HG02623 (cell line): ENCODE measurements around the gene ITPRIPL2.

Experiments used
- ATAC-seq: cut with Tn5 transposase; IDR thresholded peaks from one replicate; pipeline ENCODE4 v1.9.1; 2021; ENCODE audit warnings: moderate library complexity; ENCODE audit not compliant: unreplicated experiment

The ITPRIPL2 gene

DNA sequence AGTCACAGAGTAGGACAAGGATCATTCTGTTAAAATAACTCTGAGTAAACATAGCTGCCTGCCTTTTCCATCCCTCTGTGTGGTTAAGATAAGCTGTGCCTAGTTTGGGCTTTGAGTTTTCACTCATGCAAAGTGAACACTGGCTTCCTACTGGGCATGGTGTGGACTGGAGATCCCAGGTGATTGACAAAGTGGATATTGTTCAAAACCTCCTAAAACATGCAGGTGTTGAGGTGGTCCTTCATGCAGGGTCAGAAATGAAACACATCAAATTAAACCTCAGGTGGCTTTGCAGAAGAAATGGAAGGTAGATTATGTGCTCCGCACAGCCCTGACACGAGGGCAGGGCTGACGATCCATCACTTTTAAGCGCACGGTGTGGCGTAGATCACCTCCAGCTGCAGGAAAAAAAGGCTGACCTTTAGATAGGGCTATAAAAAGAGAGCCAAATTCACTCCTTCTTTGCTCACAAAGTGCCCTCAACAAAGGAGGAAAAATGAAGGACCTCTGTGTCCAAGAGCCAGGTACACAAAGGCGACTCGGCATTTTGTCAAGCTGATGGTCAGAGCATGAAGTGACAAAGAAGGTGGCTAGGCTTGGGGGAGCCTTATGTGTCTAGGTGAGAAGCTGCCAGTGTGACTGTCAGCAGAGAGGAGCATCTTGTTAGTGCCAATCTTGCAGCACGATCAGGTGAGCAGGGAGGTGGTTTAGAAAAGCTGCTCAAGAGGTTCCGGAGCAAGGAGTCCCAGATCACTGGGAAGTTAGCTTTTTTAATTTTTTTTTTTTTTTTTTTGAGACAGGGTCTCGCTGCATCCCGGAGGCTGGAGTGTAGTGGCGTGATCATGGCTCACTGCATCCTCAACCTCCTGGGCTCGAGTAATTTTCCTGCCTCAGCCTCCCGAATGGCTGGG is 19.9 kb upstream of the ITPRIPL2 start:
- no peak for ATAC-seq

DNA sequence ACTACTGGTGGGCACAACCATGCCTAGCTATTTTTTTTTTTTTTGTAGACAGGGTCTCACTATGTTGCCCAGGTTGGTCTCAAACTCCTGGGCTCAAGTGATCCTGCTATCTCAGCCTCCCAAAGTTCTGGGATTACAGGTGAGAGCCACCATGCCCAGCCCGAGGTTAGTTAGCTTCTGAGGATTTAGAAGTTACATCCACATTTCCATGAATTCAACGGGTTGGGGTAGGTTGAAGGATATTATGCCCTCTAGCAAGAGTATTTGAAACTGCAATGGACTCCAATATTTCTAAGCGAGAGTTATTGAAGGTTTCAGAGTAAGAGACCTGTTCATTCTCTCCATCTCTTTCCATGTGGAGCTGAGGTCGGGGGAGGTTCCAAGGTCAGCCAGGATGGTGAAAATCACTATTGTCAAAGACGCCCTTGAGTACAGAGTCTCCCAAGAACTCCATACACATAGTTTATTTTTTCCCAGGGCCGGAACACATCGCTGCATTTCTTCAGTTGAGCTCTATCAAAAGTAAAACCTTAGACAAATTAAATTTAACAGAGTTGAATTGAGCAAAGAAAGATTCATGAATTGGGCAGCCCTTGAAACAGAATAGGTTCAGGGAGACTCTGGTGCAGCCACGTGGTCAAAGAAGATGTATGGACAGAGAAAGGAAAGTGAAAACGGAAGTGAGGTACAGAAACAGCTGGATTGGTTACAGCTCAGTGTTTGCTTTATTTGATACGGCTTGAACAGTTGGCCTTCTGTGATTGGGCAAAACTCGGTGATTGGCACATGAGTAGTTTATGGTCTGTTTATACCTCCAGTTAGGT is 19.0 kb upstream of the ITPRIPL2 start:
- no peak for ATAC-seq

DNA sequence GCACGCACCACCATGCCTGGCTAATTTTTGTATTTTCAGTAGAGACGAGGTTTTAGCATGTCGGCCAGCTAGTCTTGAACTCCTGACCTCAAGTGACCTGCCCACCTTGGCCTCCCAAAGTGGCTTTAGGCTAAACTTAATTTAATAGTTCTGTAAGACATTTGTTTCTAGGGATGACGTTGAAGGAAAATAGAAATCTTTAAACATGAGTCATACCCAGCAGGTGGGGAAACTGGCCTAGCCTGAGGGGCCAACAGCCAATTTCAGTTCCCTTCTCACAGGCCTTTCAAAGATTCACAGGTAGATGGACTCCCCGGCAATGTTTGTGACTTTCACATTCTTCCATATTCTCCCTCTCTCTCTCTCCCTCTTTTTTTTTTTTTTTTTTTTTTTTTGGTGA is 18.1 kb upstream of the ITPRIPL2 start:
- no peak for ATAC-seq

DNA sequence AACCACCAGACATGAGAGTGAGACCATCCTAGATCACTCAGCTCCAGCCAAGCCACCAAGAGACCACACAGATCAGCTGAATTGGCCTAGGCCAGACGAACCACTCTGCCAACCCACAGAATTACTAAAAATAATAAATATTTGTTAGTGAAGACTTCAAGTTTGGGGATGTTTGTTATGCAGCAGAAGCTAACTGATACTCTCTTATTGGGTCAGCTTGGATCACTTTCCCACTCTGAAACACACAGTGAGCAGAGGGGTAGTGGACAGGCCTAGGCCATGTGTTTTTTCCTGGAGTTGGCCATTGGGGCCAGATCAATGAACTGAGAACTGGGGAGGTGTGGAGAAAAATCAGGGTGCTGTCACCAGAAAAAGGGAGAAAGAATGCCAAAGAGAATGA is 15.6 kb upstream of the ITPRIPL2 start:
- no peak for ATAC-seq

DNA sequence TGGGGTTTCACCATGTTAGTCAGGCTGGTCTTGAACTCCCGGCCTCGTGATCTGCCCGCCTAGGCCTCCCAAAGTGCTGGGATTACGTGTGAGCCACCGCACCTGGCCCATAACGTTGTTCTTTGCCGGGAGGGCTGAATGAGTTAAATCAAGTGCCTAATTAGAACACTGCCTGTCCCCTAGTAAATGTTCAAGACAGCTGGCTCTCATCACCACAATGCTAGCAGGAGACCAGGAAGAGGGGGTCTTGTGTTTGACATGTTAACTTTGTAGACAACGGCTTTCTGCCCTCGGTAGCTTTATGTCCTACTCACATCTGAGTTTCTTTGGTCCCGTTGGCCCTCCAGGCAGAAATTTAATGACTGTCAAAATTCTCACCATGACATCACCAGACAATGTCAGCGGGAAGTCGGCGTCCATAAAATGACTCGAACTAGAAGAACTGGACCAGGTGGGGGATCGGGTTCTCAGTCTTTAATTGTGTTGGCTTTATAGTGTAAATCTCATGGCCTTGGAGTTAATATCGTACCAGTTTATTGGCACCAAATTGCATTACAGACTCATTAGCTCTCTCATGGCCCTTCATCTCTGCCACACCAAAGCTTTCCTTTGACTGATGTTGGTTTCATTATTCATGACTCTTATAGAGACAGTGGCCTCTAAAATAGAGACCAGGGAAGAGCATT is 11.4 kb upstream of the ITPRIPL2 start:
- ATAC-seq = no peak

DNA sequence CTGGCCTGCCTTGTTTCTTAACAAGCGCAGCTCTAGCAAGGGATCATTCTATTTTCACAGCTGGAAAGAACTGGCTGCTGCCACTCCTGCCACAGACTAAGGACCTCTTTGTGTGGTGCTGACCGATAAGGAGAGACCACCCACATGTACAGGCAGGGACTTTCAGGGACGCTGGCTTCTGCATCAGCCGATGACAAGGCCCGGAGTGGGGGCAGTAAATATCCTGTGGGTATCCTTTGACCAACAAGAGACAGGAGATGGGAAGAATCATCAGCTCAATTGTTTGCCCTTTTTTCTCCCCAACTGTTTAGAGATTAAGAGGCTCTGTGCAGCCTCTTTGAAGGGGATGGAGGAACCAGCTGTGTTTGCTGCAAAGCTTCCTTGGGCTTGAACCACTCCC is 9.2 kb upstream of the ITPRIPL2 start:
- no peak for ATAC-seq

DNA sequence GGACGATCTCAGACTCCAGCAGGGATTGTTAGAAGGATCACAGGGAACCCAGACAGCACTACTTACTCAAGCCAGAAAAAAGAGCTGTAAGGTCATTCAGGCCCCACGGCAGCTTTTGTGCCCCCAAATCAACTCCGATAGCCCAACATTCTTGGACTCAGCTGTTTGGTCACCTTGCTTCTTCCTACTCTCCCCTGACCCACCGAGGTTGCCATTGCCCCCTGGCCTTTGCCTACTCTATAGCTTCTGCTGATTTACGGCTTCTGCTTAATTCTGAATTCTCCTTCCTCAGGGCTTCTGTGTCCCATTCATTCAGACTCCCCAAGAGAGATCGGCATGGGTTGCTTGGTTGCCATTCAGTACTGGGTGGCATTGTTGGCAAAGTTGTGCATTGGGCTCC is 8.6 kb upstream of the ITPRIPL2 start:
- ATAC-seq = no peak

DNA sequence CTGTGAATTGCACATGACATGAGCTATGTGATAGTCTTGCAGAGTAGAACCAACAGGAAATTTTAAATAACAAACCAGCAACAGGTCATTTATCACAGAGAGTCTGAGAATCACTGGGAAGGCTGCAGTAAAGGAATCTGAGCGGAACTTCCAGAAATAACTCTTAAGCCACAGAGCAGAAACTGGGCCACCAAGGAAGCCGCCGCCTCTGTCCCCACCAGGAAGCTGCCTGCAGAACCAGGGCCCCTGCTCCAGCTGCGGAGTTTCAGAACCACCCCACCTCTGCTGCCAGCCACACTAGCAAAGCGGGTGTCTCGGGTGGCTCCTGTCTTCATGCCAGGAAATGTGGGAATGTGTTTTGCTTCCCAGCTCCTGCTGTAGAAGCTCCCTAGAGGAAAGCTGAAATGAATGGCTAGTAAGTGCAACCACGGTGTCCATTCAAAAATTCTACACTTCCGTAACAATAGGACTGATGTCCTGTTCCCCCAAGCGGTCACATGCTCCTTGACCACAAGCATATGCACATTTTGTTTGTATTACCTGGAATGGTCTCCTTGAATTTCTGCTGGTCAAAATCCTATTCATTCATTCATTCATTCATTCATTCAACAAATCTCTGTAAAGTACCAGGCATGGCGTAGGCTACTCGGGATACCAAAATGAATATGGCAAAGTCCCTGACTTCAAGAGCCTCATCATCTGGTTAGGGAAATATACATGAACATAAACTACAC is 7.7 kb upstream of the ITPRIPL2 start:
- ATAC-seq = no peak

DNA sequence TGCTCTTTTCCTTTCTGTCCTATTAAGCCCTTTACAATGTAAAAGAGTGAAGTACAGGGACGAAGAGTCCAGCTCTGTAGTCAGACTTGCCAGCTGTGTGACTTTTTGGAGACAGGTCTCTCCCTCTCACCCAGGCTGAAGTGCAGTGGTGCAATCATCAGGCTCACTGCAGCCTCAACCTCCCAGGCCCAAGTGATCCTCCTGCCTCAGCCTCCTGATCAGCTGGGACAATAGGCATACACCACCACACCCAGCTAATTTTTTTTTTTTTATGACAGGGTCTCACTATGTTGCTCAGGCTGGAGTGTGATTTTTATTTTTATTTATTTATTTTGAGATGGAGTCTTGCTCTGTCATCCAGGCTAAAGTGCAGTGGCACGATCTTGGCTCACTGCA is 7.1 kb upstream of the ITPRIPL2 start:
- ATAC-seq = no peak

DNA sequence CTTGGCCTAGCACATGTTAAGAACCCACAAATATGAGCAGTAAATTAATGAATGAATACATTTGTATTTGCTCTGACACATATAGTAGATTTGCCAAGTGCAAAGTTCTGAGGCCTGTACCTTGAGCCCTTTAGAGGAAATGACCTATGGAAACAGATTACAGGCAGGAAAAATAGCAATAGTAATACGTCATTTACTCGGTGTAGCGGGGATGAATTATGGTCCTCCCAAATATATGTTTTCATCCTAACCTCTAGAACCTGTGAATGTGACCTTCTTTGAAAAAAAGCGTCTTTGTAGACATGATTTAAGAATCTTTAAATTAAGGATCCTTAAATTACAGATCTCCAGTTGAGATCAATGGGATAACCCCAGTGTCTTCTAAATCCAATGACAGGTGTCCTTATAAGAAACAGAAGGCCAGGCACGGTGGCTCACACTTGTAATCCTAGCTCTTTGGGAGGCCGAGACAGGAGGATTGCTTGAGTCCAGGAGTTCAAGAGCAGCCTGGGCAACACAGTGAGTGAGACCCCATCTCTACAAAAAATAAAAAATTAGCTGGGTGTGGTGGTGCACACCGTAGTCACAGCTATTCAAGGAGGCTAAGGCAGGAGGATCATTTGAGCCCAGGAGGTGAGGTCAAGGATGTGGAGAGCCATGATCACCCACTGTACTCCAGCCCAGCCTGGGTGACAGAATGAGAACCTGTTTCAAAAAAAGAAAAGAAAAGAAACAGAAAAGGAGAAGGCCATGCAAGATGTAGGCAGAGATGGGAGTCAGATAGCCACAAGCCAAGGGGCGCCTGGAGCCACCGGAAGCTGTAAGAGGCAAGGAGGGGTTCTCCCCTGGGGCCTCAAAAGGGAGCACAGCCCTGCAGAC is 5.1 kb upstream of the ITPRIPL2 start:
- ATAC-seq = no peak

DNA sequence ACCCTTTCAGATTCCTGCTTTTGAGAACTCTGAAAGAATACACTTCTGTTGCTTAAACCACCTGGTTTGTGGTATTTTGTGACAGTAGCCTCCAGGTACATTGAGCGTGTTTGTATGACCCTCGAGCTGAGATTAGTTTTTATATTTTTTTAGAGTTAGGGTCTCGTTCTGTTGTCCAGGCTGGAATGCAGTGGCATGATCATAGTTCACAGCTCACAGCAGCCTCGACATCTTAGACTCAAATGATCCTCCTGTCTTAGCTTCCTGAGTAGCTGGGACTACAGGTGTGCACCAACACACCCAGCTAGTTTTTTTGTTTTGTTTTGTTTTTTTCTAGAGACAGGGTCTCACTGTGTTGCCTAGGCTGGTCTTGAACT is 4.5 kb upstream of the ITPRIPL2 start:
- no peak for ATAC-seq

DNA sequence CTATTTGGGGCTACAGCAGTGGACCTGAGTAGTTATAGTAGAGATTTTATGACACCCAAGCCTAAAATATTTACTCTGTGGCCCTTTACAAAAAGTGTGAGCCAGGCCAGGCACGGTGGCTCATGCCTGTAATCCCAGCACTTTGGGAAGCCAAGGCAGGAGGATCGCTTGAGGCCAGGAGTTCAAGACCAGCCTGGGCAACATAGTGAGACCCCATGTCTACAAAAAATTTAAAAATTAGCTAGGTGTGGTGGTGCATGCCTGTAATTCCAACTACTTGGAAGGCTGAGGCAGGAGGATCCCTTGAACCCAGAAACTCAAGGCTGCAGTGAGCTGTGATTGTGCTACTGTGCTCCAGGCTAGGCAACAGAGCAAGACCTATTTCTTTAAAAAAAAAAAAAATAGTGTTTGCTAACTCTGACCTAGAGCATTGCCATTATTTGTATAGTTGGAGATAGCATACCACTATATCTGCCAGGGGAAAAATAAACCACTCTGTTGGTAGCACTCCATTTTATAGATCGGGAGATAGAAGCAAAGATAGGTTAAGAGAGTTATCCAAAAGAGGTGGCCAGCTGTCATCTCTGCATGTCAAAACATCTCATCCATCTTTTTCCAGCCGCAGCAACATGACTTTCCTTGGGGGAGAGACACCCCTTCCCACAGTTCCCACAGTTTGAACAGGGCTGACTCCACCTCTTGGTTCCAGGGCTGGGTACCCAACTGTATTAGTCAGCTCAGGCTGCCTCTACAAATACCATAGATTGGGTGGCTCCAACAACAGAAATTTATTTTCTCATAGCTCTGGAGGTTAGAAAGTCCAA is 3.0 kb upstream of the ITPRIPL2 start:
- no peak for ATAC-seq

DNA sequence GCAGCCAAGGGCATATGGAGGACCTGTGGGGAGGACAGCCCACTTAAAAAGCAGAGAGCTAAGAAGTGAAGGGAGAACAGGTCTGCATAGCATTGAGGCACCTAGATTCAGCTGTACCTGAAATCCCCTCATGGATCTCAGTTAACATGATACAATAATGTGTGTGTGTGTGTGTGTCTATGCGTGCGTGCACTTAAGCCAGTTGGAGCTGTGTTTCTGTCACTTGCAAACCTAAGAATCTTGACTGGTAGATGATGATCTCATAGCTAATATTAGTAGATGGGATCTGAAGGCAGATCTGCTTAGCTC is 1.7 kb upstream of the ITPRIPL2 start:
- no peak for ATAC-seq

DNA sequence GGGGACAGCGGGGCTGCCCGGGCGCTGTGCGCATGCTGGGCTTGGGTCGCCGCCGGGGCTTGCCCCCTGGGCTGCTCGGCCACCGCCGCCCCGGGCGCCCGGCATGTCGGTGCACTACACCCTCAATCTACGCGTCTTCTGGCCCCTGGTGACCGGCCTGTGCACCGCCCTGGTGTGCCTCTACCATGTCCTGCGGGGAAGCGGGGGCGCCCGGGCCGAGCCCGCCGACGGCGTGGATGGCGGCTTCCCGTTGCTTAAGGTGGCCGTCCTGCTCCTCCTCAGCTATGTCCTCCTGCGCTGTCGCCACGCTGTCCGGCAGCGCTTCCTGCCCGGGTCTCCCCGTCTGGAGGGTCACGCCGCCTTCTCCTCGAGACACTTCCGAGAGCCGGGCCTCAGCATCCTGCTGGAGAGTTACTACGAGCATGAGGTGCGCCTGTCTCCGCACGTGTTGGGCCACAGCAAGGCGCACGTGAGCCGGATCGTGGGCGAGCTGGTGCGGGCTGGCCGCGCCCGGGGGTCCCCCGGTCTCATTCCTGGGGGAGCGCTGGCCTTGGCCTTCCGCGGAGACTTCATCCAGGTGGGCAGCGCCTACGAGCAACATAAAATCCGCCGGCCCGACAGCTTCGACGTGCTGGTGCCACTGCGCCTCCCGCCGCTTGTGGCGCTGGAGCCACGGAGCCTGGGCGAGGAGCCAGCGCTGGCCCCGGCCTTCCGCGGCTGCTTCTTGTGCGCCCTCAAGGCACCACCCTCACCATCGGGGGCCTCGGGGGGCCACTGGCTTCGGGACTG is 789 bp downstream of the ITPRIPL2 start:
- no peak for ATAC-seq

DNA sequence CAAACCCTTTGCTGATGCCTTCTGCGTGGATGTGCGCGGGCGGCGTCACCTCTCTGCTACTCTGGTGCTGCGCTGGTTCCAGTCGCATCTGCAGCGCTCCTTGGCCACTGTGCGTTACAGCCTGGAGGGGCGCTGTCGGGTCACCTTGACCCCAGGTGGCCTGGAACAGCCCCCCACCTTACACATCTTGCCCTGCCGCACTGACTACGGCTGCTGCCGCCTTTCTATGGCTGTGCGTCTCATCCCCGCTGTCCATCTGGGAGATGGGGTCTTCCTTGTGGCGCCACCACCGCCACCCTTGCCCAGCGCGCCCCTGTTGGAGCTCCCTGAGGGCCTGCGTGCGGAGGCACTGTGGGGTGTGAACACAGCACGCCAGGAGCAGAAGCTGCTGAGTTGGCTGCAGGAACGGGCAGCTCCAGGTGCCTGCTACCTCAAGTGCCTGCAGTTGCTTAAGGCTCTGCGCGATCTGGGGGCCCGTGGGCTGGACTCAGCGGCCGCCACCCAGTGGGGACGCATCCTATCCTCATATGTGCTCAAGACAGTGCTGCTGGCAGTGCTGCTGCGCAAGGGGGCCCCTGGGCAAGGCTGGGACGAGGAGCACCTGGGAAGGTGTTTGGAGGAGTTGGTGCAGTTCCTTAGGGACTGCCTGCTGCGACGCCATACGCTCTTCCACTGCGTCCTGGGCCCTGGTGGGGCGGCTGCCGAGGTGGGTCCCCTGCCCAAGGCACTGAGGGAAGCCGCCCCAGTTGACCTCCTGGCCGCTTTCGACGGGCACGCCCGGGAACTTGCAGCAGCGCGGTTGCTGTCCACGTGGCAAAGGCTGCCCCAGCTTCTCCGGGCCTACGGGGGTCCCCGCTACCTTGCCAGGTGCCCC is 1.6 kb downstream of the ITPRIPL2 start:
- ATAC-seq = no peak

DNA sequence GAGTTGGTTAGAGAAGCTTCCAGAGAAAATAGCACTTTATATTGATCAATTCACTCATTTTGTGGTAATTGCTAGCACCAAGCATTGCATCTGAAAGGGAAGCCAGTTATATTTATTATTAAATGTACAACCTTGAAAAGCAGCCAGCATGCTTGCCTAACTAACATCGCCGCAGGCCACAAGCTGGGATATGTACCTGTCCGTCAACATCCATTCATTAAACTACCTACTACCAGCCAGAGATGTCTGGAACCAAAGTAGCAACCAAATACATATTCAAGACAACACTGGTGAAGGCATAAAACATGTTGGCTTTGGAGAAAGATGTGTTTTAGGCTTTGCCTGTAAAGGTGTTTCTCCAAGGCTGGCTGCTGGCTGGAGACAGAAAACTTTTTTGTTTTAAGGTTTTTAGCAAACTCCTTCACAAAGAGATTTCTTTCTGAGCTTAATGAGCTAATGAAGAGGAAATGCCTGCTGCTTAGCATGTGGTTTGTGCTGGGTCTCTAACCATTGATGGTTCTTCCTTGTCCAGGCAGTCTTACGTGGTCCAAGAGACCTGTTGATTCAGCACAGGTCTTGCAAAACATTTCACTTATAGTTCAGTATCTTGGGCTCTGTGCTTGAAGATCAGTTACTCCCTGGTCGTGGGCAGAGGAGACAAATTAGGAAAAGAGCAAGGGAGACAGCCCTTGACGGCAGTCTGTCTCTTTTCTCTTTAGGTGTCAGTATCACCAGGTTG is 3.1 kb downstream of the ITPRIPL2 start:
- no peak for ATAC-seq

DNA sequence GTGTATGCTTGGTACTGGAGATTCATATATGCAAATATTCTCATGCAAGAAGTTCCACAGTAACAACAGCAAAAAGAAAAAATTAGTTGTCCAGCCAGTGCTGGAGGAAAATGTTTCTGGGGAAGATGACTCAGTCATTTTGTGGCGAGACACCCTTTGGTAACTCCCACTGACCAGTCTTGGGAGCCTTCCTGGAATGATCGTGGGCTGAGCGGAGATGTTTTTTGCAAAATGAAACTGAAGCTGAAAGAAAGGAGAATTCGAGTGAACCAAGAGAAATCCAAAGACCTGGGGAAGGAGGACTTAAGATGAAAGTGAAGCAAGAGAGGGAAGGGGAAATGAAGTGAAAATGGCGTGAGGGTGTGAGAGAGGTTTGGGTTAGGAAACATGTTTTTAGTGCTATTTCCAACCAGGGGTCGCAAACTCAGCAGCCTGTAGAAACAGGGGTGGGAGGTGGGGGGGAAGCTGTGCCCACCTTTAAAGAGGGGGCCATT is 5.2 kb downstream of the ITPRIPL2 start:
- no peak for ATAC-seq
